Measurements from ENCODE around the gene CHST6. TPM values are rescaled to one million over a fixed set of nuclear protein-coding genes. Genes with fewer than 3 reads are reported as not detected.

The CHST6 gene
- polyA plus RNA-seq, 1 donor (not counting 4 experiments of a cell fraction or from before 2014, with no cell fraction given), result 0.14 TPM

GRCh38 chr16:75476817-75477216 lies 18.4 kb downstream of the CHST6 start:
- Histone ChIP-seq H3K4me3 (ENCODE audit: control insufficient read depth in 2 of 3, extremely low read depth in 1 of 3, insufficient read depth in 2 of 3, low read depth in 1 of 3, low read length in 3 of 3) (no peak overlapping the region), H2AFZ (ENCODE audit: control insufficient read depth, low read length) (no peak overlapping the region), H3K79me2 (ENCODE audit: control insufficient read depth, insufficient read depth, low read length) (no peaks in the 10 kb centered on the region), H3K4me1 (ENCODE audit: control insufficient read depth, extremely low read depth, insufficient read depth, low read length) (peaks cover 16% of the 10 kb centered on the region), H3K9me1 (ENCODE audit: control insufficient read depth, extremely low read depth, insufficient read depth, low read length) (no peaks in the 10 kb centered on the region), H3K9me3 (ENCODE audit: control insufficient read depth, low read depth, low read length) (no peaks in the 10 kb centered on the region), H3K9ac (ENCODE audit: control insufficient read depth, extremely low read depth, insufficient read depth, low read length) (no peak overlapping the region), H3K36me3 (ENCODE audit: control insufficient read depth in 2 of 2, extremely low read depth in 1 of 2, insufficient read depth in 2 of 2, low read length in 2 of 2) (no peaks in the 10 kb centered on the region), H3K27me3 (ENCODE audit: control insufficient read depth, extremely low read depth, insufficient read depth, low read length) (no peaks in the 10 kb centered on the region), H4K20me1 (ENCODE audit: control insufficient read depth, extremely low read depth, insufficient read depth, low read length) (no peaks in the 10 kb centered on the region), H3K4me2 (ENCODE audit: control insufficient read depth, extremely low read depth, insufficient read depth, low read depth, low read length) (no peak overlapping the region), H3K27ac (ENCODE audit: control insufficient read depth, insufficient read depth, low read length) (no peak overlapping the region)
- dilution Hi-C loops (cut with MboI; ENCODE audit: extremely low pct_ligation_motif_present, low sequenced_read_pairs), result no loop called here
- TF ChIP-seq EZH2 (IDR thresholded peaks at IDR 0.05; ENCODE audit: low read length) (no peak), CTCF (optimal IDR thresholded peaks at IDR 0.05 in 1 of 3, IDR thresholded peaks at IDR 0.05 in 1 of 3, conservative IDR thresholded peaks at IDR 0.05 in 1 of 3; ENCODE audit: extremely low read depth in 1 of 3, insufficient read depth in 2 of 3, low read length in 3 of 3) (no peak)
- DNase-seq (ENCODE audit: low read depth, low spot score) (no peak), FAIRE-seq (no peak)

- dilution Hi-C loops (cut with MboI; ENCODE audit: extremely low pct_ligation_motif_present, low sequenced_read_pairs), result no loop called here
These were observed 19.8 kb downstream of the CHST6 start for GRCh38 chr16:75475420-75475847.

More at GRCh38 chr16:75475420-75475847, 19.8 kb downstream of the CHST6 start:
- Histone ChIP-seq H3K4me1 (ENCODE audit: control insufficient read depth, extremely low read depth, insufficient read depth, low read length) (peaks cover 16% of the 10 kb centered on the region), H3K9me1 (ENCODE audit: control insufficient read depth, extremely low read depth, insufficient read depth, low read length) (no peaks in the 10 kb centered on the region), H3K9me3 (ENCODE audit: control insufficient read depth, low read depth, low read length) (no peaks in the 10 kb centered on the region), H3K4me2 (ENCODE audit: control insufficient read depth, extremely low read depth, insufficient read depth, low read depth, low read length) (no peak overlapping the region), H3K27ac (ENCODE audit: control insufficient read depth, insufficient read depth, low read length) (no peak overlapping the region), H3K4me3 (ENCODE audit: control insufficient read depth in 2 of 3, extremely low read depth in 1 of 3, insufficient read depth in 2 of 3, low read depth in 1 of 3, low read length in 3 of 3) (no peak overlapping the region), H3K27me3 (ENCODE audit: control insufficient read depth, extremely low read depth, insufficient read depth, low read length) (no peaks in the 10 kb centered on the region), H2AFZ (ENCODE audit: control insufficient read depth, low read length) (no peak overlapping the region), H3K79me2 (ENCODE audit: control insufficient read depth, insufficient read depth, low read length) (no peaks in the 10 kb centered on the region), H3K9ac (ENCODE audit: control insufficient read depth, extremely low read depth, insufficient read depth, low read length) (no peak overlapping the region), H4K20me1 (ENCODE audit: control insufficient read depth, extremely low read depth, insufficient read depth, low read length) (no peaks in the 10 kb centered on the region), H3K36me3 (ENCODE audit: control insufficient read depth in 2 of 2, extremely low read depth in 1 of 2, insufficient read depth in 2 of 2, low read length in 2 of 2) (no peaks in the 10 kb centered on the region)
- FAIRE-seq (no peak), DNase-seq (ENCODE audit: low read depth, low spot score) (no peak)
- TF ChIP-seq CTCF (optimal IDR thresholded peaks at IDR 0.05 in 1 of 3, IDR thresholded peaks at IDR 0.05 in 1 of 3, conservative IDR thresholded peaks at IDR 0.05 in 1 of 3; ENCODE audit: extremely low read depth in 1 of 3, insufficient read depth in 2 of 3, low read length in 3 of 3) (no peak), EZH2 (IDR thresholded peaks at IDR 0.05; ENCODE audit: low read length) (no peak)

Measured in keratinocyte (primary cell).